HG03175 (cell line): ENCODE results near the gene HCK.
"Not testable (repeated sequence)": the region's sequence is repeated elsewhere in the genome, so short reads cannot be mapped to it uniquely, and the experiment has no call there.

Experiments
- ATAC-seq: cut with Tn5 transposase; IDR thresholded peaks from one replicate; pipeline ENCODE4 v1.9.1; 2021; ENCODE audit warnings: mild to moderate bottlenecking, moderate library complexity; ENCODE audit not compliant: unreplicated experiment

Gene HCK

DNA sequence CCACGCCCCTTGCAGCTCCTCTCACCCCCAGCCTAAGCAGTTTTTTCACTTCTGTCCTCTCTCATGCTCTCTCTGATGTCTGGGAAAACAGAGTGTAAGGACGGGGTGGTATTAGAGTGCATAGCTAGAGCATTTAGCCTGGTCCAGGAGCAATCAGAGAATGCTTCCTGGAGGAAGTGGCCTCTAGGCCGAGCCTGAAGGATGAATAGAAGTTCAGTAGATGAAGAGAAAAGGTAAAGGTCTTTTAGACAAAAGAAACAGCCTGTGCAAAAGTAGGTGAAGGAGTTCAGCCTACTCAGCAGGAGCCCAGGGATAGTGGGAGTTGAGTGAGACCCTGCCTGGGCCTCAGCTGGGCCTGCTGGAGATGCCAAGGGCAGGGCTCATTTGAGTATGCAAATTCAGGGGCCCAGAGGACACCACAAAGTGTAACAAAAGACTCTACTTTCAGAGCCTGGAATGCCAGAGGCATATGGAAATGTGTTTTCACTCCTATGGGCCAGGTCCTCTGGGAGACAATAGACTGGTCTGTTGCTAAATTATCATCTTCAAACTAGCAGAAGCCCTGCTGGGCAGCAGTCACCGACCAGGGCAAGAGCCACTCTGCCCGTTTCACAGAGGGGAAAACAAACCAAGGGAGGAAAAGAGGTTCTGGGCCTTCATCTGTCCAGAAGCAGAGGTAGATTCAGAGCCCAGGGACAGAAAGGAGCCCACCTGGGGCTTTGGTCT lies 37.8 kb downstream of the HCK start:
- ATAC-seq, result no peak

DNA sequence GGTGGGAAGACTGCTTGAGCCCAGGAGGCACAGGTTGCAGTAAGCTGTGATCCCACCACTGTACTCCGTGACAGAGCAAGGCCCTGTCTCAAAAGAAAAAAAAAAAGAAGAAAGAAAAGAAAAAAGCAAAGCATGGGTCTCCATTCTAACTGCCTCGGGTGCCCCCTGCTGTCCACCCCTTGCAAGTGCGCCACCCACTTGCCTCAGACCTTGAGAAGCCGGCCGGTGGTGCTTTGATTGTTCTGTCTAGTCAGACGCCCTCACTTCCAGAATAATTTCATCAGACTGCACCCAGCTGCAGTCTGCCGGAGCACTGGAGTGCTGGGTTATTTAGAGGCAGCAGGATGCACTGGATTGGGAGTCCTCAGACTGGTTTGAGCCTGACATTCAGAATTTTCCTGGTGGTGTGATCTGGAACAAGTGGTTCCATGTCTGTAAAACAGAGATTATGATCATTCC lies 39.9 kb downstream of the HCK start:
- ATAC-seq, result no peak

DNA sequence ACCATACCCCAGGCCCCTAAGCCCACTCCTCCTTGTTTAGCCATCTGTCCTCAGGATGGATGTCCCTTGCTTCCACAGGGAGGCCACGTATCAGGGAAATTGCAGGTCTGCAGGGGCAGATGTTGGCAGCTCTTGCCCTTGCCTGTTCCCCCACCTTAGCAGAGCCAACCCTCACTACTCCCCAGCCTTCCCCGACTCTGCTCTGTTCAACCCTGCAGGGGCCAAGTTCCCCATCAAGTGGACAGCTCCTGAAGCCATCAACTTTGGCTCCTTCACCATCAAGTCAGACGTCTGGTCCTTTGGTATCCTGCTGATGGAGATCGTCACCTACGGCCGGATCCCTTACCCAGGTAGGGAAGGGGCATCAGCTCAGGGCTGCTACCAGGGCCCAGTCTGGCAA lies 46.7 kb downstream of the HCK start:
- no peak for ATAC-seq

DNA sequence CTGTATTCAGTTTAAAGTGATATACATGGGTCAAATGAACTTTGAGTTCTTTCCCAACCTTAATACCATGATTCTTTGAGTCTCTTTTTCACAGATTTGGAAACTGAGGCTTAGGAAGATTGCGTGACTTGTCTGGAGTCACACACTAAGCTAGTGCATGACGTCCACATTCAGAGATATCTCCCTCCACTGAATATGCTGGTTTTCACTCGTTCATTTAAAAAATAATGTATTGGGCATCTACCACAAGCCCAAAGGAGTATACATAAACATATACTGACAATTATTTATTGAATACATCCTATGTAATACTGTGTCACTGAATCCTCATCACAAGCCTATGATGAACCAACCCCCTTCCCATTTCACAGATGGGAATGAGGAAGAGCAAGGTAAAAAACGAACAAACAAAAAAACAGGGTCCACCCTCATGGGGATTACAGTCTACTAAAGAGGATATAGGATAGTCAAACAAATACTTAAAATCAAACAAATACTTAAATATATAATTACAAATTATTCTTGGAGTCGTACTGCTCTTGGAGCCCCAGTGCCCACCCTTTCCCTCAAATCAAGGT lies 56.9 kb downstream of the HCK start:
- ATAC-seq, result no peak

DNA sequence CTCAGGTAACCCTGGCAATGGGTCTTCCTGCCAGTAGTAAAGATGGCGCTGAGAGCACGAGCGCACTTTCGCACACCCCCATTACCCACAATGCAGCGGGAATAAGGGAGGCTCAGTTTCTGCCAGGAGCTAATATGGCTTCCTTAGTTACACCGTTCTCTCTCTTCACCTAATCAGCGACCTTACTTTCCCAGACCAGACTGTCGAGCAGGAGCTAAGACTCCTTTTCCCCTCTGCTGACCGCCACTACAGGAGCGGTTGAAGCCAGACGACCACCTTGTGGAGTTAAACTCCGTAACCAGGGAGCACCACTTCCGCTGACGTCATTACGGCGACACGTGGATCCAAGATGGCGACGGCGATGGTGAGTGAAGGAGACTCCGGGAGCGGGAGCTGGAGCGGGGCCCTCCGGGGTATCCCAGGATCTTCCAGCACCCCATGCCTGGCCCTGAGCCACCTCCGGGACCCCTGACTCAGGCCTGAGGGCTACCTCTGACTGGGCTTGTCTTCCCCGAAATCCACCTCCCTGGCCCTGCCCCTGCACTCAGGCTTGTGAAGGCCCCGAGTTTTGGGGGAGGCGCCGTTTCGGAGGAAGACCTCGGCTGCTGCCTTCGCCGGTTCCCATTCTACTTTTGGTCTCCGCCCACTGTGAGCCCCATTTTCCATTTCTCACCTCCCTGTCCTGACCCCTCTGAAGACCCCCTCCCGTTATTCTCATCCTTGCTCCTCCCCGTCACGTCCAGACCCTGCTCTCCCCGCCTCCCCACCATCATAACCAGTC lies 57.5 kb downstream of the HCK start, which contains the start of gene TM9SF4:
Gene TM9SF4, plus strand, starts transcription at position 323 of the 781 bp plus-strand sequence. Its CDS starts 27 bp downstream, at position 350.
- peak; percentile 84 for ATAC-seq

DNA sequence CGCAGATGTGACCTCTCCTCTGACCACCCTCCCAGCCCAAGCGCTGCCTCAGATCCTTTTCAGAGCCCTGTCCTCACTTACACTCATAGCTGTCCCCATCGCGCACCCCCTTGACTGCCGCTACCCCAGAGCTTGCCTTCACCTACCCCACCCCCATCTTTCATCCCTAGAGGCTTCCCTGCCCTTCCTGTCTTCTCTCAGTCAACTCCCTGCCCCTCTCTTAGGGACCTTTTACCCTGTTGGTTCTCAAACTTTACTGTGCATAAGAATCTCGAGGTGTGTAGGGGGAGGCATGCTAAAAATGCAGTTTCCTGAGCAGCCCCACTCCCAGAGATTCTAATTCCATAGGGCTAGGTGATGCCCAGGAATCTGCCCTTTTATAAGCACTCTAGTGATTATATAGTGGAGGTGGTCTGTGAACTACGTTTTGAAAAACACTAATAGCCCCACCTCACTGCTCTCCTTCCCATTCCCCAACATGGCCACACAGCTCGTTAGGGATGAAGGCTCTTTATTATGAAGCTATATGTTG lies 58.2 kb downstream of the HCK start:
- ATAC-seq, result peak; percentile 18

DNA sequence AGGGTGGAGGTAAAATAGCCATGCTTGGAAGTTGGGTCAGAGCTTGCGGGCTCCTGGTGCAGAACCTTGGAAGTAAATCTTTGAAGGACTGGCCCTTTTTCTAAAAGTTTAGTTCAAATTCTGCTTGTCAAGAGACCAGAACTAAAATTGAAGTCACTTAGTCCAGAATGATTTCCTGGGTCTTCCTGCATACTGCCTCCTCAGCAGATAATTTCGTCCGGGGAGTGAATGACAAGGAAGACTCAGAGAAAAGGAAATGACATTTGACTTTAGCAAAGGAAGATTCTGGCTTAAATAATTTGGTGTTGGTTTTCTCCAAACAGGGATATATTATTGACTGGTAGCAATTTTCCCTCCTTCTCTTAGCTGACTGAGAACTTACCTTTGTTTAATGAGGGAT lies 58.7 kb downstream of the HCK start:
- ATAC-seq, result no peak

DNA sequence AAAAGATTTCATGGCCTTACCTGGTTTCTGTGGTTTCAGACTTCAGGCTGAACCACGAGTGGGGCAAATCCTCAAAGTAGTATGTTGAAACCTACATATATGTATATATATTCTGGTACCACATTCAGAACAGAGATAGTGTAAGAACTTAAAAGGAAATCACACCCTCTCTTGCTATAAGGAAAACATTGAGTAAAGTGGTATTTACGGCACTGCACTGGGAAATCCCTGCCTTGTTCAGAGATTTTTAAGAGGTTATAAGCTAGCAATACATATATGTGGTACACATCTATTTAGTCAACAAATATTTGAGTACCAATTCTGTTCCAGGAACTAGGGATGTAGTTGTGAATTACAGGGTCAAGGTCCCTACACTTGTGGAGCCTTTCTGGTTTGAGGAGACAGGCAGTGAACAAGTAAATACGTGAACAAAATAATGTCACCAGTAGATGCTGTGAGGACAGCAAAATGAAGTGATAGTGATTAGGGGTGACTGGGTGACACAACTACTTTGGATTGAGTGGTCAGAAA lies 59.2 kb downstream of the HCK start:
- ATAC-seq, result no peak

DNA sequence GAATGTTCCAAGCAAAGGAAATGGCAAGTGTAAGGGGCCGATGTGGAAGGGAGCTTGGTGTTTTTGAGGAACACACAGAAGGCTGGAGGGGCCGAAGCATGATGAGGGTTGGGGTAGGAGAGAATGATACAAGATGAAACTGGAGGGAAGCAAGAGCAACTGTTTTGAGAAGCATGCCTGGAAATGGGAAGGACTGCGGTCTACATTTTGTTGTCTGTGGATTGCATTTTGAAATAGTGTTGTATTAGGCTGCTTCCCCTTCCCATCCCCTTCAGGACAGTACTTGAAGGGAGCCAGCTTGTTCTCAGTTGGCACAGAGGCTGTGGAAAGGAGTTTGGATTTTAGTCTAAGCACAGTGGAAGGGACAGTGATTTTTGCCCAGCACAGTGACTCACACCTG lies 59.7 kb downstream of the HCK start:
- no peak for ATAC-seq

DNA sequence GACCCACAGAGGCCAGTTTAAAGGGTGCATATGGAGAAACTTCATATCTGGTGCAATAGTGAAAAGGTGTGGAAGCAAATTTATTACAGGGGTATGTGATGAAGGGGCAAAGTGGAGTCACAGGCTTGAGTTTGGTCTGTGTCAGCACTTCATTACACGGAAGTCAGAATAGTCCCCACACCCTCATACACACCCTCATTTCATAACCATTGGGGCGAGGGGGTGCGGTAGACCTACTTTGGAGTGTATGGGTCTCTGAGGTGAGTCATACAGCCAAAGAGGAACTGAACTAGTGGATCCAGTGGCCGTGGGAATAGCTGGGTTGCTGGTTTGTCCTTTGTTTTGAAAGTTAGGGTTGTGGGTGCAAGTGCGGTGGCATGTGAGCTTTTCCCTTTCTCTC lies 60.8 kb downstream of the HCK start:
- no peak for ATAC-seq

DNA sequence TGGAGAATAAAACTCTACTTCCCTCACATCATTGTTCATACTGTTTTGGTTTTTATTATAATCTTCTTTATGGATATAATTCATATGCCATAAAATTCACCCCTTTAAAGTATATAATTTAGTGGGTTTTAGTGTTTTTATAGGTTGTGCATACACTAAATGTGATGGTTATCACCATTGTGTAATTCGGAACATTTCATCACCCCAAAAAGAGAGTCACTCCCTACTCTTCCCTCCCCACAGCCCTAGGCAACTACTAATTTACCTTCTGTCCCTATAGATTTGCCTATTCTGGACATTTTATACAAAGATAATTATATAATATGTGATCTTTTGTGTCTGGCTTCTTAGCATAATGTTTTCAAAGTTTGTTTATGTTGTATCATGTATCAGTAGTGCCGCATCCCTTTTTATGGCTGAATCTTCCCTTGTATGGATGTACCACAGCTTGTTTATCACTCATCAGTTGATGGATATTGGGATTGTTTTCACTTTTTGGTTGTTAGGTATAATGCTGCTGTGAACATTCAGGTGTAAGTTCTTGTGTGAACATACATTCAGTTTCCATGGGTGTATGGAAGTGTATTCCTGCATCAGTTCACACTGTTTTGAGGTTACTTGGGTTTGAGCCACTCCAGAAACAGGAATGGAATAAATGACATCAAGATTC lies 61.7 kb downstream of the HCK start:
- no peak for ATAC-seq

DNA sequence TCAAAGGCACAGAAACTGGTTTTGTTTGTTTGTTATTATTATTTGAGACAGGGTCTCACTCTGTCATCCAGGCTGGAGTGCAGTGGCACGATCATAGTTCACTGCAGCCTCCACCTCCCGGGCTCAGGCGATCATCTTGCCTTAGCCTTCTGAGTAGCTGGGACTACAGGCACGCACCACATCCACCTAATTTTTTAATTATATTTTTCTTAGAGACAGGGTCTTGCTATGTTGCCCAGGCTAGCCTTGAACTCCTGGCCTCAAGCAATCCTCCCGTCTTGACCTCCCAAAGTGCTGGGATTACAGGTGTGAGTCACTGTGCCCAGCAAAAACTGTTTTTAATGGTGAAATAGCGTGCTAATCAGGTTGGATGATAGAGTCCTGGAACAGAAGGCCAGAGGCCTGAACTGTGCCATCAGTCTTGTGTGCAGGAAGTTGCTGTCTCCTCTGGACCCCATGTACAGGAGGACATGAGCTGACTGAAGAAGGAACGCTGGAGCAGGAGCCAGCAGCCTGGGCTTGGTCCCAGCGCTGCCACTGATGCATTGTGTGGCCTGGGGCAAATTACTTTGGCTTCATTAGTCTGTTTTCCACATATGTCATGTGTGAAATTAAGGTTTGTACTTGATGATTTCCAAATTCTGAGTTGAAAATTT lies 62.4 kb downstream of the HCK start:
- ATAC-seq, result no peak

DNA sequence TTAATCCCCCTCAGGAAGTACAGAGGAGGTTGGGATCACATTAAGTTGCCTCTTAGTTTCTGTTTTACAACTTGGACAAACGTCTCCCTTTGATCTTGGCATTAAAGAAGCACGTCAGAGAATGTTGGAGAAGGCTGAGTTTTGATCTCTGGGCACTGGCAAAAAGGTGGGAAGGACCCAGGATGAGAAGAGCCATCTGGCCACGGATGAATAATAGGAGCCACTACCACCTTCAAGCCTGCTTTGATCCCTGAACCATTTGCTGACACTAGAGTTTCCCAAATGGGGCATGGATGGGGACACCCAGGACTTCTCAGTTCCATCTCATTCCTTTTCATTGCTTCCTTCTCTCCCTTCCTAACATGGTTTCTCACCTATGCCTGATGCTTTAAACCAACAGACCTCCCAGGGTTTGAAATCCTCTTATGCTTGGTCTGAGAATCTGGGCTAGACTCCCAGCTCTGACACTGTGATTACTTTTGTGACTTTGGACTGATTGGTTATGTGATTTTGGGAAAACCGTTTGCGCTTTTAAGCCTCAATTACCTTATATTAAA lies 63.2 kb downstream of the HCK start:
- ATAC-seq, result no peak

DNA sequence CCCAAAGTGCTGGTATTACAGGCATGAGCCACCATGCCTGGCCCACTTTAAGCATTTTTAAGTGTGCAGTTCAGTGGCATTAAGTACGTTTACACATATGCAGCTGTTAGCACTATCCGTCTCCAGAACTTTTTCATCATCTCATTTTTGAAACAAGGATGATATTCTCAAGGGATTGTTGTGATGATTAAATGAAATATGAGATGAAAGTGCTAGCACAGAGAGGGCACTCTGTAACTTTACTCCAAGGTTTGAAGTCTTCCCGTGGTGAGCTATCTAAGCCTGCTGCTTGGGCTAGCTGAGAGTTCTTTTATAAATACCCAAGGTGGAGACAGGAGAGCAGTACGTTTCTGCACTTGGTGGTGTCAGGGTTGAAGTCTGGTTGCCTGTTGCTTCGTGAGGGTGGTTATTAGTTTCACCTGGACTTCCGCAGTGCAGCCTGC lies 64.1 kb downstream of the HCK start:
- ATAC-seq, result no peak

DNA sequence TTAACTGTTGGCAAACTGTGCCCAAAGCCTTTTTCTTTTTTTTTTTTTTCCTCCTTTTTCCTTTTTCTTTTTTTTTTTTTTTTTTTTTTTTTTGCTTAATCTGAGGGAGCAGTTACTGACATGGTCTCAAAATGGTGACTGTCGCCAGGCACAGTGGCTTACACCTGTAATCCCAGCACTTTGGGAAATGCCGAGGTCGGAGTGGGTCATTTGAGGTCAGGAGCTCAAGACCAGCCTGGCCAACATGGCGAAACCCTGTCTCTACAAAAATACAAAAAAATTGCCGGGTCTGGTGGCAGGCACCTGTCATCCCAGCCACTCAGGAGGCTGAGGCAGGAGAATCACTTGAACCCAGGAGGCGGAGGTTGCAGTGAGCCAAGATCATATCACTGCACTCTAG lies 64.8 kb downstream of the HCK start:
- not testable (repeated sequence) for ATAC-seq

DNA sequence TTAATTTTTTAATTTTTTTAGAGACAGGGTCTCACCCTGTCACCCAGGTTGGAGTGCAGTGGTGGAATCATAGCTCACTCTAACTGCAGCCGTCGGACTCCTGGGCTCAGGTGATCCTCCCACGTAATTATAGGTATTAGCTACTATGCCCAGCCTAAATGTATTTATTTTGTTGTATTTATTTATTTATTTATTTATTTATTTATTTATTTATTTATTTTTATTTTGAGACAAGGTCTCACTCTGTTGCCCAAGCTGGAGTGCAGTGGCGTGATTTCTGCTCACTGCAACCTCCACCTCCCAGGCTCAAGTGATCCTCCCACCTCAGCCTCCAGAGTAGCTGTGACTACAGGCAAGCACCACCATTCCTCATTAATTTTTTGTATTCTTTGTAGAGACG lies 66.4 kb downstream of the HCK start:
- ATAC-seq, result not testable (repeated sequence)

DNA sequence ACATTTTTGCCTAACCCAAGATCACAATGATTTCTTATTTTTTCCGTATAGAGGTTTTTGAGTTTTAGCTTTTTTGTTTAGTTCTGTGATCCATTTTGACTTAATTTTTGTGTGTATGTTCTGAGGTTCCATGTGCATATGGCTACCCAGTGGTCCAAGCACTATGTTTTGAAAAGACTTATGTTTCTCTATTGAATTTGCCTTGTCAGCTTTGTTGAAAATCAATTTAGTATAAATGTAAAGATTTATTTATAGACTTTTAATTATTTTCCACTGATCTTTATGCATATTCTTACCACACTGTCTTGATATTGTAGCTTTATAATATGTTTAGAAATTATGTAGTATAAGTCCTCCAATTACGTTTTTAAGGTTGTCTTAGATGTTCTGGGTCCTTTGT lies 67.7 kb downstream of the HCK start:
- ATAC-seq, result no peak

DNA sequence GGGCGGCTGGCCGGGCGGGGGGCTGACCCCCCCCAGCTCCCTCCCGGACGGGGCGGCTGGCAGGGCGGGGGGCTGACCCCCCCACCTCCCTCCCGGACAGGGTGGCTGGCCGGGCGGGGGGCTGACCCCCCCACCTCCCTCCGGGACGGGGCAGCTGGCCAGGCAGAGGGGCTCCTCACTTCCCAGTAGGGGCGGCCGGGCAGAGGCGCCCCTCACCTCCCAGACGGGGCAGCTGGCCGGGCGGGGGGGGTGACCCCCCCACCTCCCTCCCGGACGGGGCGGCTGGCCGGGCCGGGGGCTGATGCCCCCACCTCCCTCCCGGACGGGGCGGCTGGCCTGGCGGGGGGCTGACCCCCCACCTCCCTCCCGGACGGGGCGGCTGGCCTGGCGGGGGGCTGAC lies 69.9 kb downstream of the HCK start:
- not testable (repeated sequence) for ATAC-seq

DNA sequence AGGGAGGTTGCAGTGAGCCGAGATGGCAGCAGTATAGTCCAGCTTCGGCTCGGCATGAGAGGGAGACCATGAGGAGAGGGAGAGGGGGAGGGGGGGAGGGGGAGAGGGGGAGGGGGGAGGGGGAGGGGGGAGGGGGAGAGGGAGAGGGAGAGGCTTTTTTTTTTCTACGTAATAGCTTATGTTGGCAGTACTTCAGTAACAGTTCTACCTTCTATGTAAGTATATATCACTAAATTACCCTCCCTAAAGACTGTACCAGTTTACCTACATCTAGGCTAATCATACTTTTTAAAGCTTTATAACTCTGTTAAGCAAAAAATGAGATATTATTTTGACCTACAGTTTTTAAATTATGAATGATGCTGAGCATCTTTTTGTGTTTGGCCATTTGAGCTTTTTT lies 71.0 kb downstream of the HCK start:
- no peak for ATAC-seq

DNA sequence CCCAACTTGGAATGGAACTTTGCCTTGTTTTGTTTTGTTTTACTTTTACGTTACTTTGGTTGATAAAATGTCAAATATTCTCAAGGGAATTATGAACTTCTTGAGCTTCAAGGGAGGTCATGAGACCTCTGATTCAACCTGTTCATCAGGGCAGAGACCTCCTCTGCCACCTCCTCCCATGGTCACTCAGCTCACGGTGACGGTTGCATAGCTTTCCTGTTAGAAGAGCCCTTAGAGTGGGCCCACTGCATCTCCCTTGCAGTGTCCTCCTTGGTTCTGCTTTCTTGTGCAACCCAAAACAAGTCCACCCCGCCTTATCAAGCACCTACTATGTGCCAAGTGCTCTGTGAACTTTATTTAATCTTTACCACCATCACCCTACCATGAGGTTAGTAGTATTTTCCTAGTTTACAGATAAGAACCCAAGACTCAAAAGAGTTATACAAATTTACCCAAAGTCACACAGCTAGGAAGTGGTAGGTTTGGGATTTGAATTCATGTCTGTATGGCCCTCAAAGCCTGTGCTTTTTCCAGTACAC lies 72.9 kb downstream of the HCK start:
- no peak for ATAC-seq
